GM18867 (cell line): ENCODE results near the gene ATF4.
"Not testable (repeated sequence)": the region's sequence is repeated elsewhere in the genome, so short reads cannot be mapped to it uniquely, and the experiment has no call there.

Experiments used
- ATAC-seq: cut with Tn5 transposase; IDR thresholded peaks from one replicate; pipeline ENCODE4 v1.9.1; 2021; ENCODE audit warnings: mild to moderate bottlenecking, moderate library complexity; ENCODE audit not compliant: unreplicated experiment

The ATF4 gene

GRCh38 chr22:39489094-39490068 is 31.0 kb upstream of the ATF4 start:
- ATAC-seq = no peak

- peak; percentile 70 for ATAC-seq
Measured at GRCh38 chr22:39490135-39490798, 30.1 kb upstream of the ATF4 start.

GRCh38 chr22:39490966-39491680 is 29.2 kb upstream of the ATF4 start:
- no peak for ATAC-seq

- no peak for ATAC-seq
Measured at GRCh38 chr22:39491696-39492095, 28.7 kb upstream of the ATF4 start.

- ATAC-seq = no peak
Measured at GRCh38 chr22:39492186-39492585, 28.2 kb upstream of the ATF4 start.

- no peak for ATAC-seq
Measured at GRCh38 chr22:39493759-39494158, 26.6 kb upstream of the ATF4 start.

- no peak for ATAC-seq
Measured at GRCh38 chr22:39494471-39495120, 25.8 kb upstream of the ATF4 start.

GRCh38 chr22:39496131-39496838 is 24.1 kb upstream of the ATF4 start:
- peak; percentile 58 for ATAC-seq

- ATAC-seq = no peak
Measured at GRCh38 chr22:39497429-39497828, 22.9 kb upstream of the ATF4 start.

- ATAC-seq = no peak
Measured at GRCh38 chr22:39498368-39498767, 22.0 kb upstream of the ATF4 start.

GRCh38 chr22:39498802-39499201 is 21.6 kb upstream of the ATF4 start:
- ATAC-seq = no peak

- no peak for ATAC-seq
Measured at GRCh38 chr22:39500101-39500500, 20.3 kb upstream of the ATF4 start.

GRCh38 chr22:39501644-39502108 is 18.7 kb upstream of the ATF4 start:
- ATAC-seq = no peak

GRCh38 chr22:39502109-39502788 is 18.1 kb upstream of the ATF4 start, which contains the start of gene MIEF1:
TSS of gene MIEF1 (plus strand) at chr22:39502290. CDS start at chr22:39511295, 9,005 bp downstream.
- ATAC-seq = peak; percentile 89

- no peak for ATAC-seq
Measured at GRCh38 chr22:39502789-39503409, 17.5 kb upstream of the ATF4 start.

GRCh38 chr22:39503630-39504029 is 16.7 kb upstream of the ATF4 start:
- ATAC-seq = no peak

GRCh38 chr22:39504071-39504470 is 16.3 kb upstream of the ATF4 start:
- no peak for ATAC-seq

- ATAC-seq = not testable (repeated sequence)
Measured at GRCh38 chr22:39507021-39507420, 13.3 kb upstream of the ATF4 start.

GRCh38 chr22:39508393-39508792 is 12.0 kb upstream of the ATF4 start:
- ATAC-seq = no peak
